GM18520 (cell line): Measurements from ENCODE around the gene BCO2.
"Not testable (repeated sequence)": the region's sequence is repeated elsewhere in the genome, so short reads cannot be mapped to it uniquely, and the experiment has no call there.

ENCODE experiments used
- ATAC-seq: cut with Tn5 transposase; IDR thresholded peaks from one replicate; pipeline ENCODE4 v1.9.1; 2021; ENCODE audit not compliant: unreplicated experiment

Gene BCO2

DNA sequence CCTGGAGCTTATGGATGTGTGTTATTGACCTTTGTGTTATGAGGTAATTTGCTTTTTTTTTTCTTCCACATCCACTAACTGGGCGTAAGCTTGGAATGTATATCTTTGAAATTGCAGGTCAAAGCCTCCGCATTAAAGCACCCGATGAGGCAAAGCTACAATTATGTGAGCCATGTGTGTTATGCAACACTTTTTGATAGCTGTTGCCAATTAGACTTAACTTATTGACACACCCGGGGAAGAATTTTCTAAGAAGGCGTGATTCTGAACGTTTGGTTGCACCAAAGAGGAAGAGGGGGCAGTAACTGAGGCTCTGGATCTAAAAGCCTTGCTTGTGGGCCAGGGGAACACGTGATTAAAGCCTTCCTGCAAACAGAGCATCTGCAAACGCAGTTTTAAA lies 8.8 kb upstream of the BCO2 start:
- no peak for ATAC-seq

DNA sequence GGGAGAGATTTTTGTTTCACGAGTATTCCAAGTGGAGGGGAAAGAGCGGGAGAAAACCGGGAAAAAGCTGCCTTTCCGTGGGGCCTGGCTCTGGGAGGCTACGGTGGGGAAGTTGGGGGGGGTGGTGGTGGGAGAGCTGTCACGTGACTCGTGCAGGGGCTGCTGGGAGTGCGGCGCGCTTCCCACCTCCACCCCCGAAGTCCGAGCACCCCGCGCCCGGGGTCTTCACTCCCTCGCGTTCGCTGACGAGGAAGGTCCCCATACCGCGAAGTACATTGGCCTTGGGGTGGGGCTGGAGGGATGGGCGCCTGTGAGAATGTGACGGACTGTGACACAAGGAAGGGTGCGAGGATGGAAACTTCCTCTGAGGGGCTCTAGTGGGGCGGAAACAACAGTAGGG lies 8.2 kb upstream of the BCO2 start, which contains the start of gene TEX12:
Gene TEX12, plus strand, starts transcription at position 228 of the 400 bp plus-strand sequence. CDS start 1,897 bp downstream, outside the sequence.
- ATAC-seq, result no peak

DNA sequence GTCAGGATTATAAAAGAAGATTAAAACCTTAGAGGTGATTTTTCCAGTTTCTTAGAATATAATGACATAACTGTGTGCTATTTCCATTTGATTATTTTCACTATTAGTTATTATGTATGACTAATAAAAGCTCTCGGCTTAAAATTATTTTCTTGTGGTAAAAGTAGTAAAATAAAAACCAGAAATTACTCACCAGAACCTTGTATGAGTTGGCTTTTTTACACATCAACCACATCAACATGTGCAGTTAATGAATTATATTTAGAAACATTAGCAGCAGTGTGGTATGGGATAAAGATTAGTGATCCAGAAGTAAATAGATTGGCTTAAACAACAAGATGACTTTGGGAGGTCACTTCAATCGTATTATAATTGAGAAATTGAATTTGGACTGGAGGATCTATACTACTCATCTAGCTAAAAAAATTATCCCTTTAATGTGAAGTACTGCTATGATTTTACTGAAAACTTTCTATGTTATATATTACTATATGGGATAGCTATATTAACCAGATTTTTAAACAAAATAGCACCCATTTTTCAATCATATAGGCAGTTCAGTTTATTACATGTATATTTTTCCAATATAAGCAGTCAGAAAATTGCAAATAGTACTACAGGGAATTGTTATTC lies 2.8 kb upstream of the BCO2 start:
- peak; percentile 77 for ATAC-seq

DNA sequence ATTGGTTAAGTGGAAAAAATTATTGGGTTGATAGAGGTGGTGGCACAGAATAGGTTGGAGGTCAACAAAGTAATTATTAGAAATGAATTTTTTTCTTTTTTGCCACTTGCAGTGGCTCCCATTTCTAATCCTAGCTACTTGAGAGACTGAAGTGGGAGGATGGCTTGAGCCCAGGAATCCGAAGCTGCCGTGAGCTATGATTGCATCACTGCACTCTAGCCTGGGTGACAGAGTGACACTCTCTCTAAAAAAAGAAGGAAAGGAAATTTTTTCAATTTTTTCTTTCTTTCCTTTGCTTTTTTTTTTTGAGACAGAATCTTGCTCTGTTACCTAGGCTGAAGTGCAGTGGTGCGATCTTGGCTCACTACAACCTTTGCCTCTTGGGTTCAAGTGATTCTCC lies 2.2 kb upstream of the BCO2 start:
- no peak for ATAC-seq

DNA sequence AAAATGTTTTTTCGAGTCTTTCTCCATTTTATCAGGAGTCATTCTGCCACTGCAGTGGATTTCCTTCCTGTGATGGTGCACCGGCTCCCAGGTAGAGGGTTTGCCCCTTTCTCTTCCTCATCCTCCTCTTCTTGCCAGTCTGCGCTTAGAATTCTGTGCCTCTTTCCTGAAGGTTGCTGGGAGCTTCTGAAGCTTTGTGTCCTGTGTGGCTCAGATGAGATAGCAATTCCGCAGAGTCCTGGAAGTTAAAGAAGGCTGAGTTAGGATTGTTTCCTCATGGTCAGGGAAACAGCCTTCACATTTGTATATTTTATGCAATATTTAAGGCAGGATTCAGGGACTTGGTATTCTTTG lies 264 bp downstream of the BCO2 start:
- no peak for ATAC-seq

DNA sequence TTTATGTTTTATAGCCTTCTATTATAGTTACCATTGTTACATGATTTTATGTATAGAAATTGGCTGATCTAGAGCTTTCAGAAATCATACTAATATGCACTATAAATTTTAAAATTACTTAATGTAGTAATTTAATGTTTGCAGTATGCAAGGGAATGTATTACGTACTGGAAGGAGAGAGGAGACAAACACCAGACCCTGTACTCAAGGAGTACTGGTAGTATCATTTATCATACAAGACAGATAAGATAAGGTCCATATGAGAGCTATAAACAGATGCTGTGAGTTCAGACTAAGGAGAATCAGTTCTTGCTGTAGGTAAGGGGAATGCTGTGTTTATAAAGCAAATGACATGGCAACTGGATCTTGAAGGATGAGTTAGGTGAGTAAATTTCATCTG lies 765 bp downstream of the BCO2 start:
- ATAC-seq, result no peak

DNA sequence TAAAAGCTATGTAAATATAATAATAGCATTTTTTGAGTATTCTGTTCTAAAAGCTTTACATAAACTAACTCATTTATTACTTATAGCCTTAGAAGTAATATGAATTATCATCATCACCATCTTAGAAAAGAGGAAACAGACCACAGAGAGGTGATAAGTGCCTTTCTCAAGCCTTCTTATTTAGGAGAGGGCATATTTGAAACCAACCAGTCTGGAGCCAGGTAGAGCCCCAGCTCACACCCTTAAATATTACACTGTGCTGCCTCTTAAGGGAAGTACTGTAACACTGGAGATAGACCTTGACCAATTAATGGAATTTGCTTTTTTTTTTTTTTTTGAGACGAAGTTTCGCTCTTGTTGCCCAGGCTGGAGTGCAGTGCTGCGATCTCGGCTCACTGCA lies 2.3 kb downstream of the BCO2 start:
- no peak for ATAC-seq

DNA sequence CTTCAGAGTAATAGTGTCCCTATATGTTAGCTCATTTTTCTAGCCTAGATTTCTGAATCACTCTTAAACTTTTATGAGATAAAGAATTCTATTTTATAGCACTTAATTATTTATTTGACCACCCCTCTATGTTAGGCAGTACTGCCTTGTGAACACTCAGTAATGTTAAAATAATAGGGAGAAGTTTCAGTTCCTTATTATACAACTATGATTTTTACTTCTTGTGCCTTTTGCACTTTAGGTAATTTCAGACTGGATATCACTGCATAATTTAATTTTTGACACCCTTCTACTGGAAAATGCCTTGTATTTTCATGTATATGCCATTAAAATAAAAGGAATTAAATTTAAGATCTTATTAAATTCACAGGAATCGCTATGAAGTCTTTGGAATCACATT lies 3.1 kb downstream of the BCO2 start:
- ATAC-seq, result no peak

DNA sequence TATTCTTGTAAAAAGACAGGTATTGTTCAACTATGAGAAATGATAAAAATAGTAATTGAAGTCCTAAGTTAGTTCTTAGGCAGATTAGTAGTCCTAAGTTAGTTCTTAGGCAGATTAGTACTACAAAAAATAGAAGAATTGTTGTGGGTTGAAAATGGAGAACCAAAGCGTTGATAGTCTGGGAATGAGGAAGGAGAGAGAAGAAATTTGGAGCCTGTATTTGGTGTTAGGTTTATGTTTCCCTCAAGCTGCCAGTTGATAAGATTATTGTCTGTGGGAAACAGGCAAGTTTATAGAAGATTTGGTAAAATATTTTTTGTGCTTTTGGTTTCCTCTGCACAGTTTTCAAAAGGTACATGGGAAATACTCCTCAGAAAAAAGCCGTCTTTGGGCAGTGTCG lies 3.6 kb downstream of the BCO2 start:
- ATAC-seq, result no peak

DNA sequence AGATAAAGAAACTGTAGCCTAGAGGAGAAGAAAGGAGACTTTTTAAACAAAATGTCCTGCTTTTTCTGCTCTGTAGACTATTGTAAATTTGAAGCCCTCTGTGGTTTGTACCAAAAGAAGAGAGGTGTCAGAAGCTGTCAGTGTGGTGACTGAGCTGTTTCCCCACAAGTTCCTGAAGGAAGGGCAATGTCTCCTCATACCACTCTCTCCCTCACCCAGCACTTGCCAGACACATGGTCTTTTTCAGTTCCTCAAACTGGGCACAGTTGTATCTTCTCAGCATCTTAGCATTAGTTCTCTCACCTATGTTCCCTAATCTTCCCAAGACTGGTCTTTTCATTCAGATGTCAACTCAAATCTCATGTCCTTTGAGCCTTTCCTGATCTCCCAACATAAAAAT lies 4.3 kb downstream of the BCO2 start:
- peak; percentile 81 for ATAC-seq

DNA sequence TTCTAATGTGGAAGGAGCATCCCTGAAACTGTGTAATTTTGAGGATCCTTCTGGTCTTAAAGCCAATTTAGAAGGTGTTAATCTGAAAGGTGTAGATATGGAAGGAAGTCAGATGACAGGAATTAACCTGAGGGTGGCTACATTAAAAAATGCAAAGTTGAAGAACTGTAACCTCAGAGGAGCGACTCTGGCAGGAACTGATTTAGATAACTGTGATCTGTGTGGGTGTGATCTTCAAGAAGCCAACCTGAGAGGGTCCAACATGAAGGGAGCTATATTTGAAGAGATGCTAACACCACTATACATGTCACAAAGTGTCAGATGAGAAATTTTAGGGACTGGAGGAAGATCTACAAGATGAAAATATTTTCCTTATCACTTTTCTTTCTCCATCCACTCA lies 7.6 kb downstream of the BCO2 start:
- no peak for ATAC-seq

DNA sequence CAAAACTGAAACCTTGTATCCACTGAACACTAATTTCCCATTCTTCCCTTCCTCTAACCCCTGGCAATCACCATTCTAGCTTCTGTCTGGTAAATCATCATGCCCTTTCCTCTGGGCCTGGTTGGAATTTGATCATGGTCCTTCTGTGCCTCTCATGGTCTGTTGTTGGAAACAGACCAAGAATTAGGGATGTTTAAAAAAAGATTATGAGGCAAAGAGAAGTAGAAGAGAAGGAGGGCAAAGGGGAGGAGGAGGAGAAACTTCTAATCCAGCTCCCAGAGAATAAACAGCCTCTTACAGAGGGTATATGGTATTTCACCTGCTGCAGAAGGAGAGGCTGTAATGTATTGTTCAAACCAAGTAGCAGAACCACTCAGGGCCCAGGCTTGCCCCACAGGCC lies 10.6 kb downstream of the BCO2 start:
- ATAC-seq, result no peak

DNA sequence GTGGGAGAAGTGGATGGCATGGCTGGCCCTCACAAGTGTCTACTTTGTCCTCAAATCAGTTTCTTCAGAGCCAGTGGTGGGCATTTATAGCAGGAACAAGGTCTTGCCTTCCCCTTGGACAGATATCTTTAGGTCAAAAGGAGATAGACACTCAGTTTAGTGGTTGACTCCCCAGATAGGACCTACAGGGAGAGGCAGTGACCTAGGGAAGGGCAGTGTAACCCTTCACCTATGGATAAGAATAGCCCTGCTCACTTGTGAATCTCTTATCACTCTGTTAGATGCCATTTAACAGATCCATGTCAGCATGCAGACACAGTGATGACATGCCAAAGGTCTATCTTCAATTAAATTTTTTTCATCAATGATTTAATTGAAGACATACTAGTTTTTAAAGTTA lies 11.0 kb downstream of the BCO2 start:
- no peak for ATAC-seq

DNA sequence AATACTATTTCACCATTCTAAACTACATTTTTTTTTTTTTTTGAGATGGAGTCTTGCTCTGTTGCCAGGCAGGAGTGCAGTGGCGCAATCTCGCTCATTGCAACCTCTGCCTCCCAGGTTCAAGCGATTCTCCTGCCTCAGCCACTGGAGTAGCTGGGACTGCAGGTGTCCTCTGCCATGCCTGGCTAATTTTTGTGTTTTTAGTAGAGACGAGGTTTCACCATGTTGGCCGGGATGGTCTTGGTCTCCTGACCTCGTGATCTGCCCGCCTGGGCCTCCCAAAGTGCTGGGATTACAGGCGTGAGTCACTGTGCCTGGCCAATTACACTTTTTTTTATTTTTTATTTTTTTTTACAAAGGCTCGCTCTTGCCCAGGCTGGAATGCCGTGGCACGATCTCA lies 19.8 kb downstream of the BCO2 start:
- not testable (repeated sequence) for ATAC-seq

DNA sequence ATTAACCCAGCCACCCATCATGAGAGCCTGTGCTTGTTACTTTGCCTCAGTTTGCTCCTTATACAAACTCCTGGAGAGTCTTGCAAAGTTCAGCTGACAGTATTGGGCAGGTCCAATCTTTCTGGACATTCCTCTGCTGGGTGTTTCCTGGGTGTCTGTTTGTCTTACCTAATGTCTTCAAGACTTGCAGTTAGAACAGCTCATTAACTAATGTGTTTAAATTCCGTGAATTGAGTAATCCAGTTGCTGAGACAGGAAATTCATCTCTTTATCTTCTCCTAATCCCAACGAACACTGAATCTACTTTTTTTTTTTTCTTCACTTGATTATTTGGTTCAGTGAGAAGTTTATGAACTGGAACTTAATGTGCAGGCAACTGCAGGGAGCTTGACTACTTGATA lies 20.6 kb downstream of the BCO2 start:
- no peak for ATAC-seq

DNA sequence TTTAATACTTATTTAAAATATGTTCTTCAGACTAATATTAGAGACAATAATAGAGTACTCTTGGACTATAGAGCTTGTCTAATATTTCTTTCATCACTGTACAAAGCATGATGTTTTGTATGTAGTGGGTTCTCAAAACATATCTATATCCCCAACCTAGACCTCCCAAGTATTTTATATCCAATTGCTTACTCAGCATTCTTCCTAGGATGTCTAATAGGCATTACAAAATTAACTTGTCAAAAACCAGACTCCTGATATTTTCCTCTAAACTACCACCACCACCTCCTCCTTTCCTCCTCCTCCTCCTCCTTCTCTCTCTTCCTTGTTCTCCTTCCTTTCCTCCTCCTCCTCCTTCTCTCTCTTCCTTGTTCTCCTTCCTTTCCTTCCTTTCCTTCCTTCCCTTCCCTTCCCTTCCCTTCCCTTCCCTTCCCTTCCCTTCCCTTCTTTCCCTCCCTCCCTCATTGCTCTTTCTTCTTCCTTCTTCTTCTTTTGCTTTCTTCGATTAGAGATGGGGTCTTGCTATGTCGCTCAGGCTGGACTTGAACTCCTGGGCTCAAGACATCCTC lies 21.3 kb downstream of the BCO2 start:
- ATAC-seq, result no peak

DNA sequence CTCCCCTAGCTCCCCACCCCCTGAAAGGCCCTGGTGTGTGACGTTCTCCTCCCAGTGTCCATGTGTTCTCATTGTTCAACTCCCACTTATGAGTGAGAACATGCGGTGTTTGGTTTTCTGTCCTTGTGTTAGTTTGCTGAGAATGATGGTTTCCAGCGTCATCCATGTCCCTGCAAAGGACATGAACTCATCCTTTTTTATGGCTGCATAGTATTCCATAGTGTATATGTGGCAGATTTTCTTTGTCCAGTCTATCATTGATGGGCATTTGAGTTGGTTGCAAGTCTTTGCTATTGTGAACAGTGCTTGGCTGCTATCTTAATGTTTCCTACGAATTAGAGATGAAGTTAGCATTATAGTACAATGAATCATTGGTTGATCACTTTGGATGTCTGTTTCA lies 23.8 kb downstream of the BCO2 start:
- ATAC-seq, result not testable (repeated sequence)

DNA sequence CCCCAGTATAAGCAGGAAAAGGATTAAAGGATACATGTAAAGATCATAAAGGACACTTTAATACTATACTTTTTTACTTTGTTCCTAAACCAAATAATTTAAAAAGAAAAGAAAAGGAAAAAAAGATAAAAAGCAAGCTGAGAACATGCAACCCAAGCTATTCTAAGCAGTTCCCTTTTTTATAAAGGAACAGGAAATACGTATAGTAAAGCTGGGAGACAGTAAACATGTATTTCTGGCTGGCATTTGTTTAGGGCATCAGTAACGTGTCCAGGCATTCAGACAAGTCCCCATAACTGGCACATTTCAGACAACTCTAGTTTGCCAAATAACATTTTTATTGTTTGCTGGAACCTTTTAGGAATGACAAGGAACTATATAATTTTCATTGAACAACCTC lies 24.9 kb downstream of the BCO2 start:
- no peak for ATAC-seq

DNA sequence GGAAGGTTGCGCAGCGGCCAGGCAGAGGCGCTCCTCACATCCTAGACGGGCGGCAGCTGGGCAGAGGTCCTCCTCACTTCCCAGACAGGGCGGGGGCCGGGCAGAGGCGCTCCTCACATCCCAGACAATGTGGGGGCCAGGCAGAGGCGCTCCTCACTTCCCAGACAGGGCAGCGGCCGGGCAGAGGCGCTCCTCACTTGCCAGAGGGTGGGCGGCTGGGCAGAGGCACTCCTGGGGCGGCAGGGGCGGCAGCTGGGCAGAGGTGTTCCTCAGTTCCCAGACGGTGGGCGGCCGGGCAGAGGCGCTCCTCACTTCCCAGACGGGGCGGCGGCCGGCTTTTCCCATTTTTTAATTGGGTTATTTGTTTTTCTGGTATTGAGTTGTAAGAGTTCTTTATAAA lies 30.8 kb downstream of the BCO2 start:
- ATAC-seq, result no peak

DNA sequence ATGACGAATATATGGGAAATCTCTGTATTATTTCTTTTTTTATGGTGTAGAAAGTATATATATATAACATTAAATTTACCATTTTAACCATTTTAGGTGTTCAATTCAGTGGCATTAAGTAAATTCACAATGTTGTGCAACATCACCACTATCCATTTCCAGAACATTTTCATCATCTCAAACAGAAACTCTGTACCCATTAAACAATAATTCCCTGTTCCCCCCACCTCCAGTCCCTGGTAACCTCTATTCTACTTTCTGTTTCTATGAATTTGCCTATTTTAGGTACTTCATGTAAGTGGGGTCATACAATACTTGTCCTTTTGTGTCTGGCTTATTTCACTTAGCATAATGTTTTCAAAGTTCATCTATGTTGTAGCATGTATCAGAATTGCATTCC lies 35.6 kb downstream of the BCO2 start:
- ATAC-seq, result no peak

DNA sequence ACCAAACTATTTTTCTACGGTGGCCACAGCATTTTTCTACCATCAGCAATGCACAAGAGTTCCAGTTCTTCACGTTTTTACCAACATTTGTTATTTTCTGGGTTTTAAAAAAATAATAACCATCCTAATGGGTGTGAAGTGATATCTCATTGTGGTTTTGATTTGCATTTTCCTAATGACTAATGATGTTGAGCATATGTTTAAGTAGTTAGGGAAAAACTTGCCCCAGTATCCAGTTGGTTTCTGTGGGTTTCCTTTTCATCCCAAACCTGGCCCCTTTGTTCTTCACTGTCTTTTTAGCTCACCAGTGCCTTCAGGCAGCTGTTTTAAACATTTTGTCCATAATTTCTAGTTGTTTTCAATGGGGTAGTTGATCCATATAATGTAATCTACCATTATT lies 36.2 kb downstream of the BCO2 start:
- ATAC-seq, result no peak

DNA sequence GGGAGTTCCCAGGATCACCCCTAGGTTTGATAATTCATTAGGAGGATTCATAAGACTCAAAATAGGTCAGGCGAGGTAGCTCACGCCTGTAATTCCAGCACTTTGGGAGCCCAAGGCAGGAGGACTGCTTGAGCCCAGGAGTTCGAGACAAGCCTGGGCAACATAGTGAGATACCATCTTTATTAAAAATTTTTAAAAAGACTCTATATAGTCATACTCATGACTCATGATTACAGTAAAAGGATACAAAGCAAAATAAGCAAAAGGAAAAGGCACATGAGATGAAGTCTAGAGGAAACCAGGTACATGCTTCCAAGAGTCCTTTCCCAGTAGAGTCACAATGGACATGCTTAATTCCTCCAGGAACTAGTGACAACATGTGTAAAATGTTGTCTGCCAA lies 37.0 kb downstream of the BCO2 start:
- ATAC-seq, result no peak

DNA sequence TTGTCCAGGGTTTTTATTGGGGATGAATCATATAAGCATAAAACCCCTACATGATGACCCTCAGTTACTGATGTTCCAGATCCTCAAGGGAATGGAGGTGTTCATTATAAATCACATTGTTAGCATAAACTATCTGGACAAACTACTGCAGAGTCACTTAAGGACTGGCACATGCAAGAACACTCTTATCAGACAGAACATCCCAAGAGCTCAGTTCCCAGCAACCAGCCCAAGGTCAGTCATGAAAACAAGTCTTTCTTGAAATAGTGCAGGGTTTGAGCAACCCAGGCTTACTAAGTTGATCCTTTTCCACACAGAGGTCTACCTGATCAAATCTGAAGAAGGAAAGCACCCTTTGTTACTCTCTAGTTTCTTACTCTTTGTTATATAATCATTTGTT lies 37.4 kb downstream of the BCO2 start:
- ATAC-seq, result no peak
